AG04449 (cell line): ENCODE results near the gene RUNX2.

Experiments
- CTCF ChIA-PET: fragments of 350-600 bp; formaldehyde crosslinking; extraction: SDS; loops from one replicate; lab custom pipeline; 2021; ENCODE audit warnings: antibody characterized with exemption; lab: Yijun Ruan, JAX
- POLR2A ChIA-PET: fragments of 400-600, 350-600 bp; formaldehyde crosslinking; extraction: SDS; loops from one replicate; lab custom pipeline; 2020; ENCODE audit warnings: antibody characterized with exemption, inconsistent platforms; lab: Yijun Ruan, JAX
- DNase-seq: peaks from one replicate; pipeline ENCODE4 v3.0.0-alpha.2; 2010; ENCODE audit warnings: low read depth, low spot score
- H3K4me3 ChIP-seq: 2 replicates; pipeline ENCODE4 v1.5.1; 2011; ENCODE audit warnings: low read depth, mild to moderate bottlenecking, control low read depth, low read length
- TF ChIP-seq, protein P1 (sequence below): IDR thresholded peaks from one replicate; pipeline ENCODE4 v1.5.1; 2011; ENCODE audit warnings: mild to moderate bottlenecking, moderate library complexity, low read length, control low read depth, inconsistent platforms; ENCODE audit not compliant: insufficient read depth; ENCODE audit errors: missing control alignments

The RUNX2 gene

DNA sequence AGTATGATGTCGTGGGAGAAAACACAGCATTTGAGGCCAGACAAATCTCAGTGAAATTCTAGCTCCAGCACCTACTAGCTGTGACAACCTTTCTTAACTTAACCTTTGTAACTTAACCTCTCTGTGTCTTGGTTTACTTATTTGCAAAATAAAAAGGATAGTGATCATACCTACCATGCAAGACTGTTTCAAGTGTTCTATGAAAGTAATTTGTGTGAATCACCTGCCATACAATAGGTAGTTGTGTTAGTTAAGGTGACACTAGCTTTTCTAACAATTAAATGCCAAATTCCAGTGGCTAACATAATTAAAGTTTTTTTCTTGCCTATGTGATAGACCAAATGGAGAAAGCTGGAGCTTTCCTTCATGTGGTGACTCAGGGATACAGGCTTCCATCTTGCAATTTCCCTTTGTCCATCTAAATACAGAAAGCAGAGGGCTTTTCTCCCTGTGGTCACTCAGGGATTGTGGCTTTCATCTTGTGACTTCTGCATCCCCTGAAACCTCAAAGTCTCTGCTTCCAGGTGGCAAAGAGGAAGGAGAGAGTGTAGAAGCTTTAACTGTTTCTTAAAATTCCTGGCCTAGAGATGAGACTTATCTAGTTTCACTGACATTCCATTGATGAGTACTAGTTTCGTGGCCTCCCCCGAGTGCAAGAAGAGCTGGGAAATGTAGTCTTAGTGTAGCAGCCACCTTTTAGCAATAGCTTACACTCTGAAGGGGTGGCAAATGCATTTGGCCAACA lies 376.1 kb downstream of the RUNX2 start:
- no peak for DNase-seq
- H3K4me3 ChIP-seq: no peak overlapping the region
- TF ChIP-seq, protein P1, sequence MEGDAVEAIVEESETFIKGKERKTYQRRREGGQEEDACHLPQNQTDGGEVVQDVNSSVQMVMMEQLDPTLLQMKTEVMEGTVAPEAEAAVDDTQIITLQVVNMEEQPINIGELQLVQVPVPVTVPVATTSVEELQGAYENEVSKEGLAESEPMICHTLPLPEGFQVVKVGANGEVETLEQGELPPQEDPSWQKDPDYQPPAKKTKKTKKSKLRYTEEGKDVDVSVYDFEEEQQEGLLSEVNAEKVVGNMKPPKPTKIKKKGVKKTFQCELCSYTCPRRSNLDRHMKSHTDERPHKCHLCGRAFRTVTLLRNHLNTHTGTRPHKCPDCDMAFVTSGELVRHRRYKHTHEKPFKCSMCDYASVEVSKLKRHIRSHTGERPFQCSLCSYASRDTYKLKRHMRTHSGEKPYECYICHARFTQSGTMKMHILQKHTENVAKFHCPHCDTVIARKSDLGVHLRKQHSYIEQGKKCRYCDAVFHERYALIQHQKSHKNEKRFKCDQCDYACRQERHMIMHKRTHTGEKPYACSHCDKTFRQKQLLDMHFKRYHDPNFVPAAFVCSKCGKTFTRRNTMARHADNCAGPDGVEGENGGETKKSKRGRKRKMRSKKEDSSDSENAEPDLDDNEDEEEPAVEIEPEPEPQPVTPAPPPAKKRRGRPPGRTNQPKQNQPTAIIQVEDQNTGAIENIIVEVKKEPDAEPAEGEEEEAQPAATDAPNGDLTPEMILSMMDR: no peak
- ChIA-PET POLR2A (interaction anchor here (0.8 kb wide), 1 partner anchor 14 kb away, joined by 3 read pairs; no protein-coding TSS in a partner anchor), CTCF (interaction anchor here (0.9 to 4.0 kb wide), 3 partner anchors 9 to 1051 kb away, joined by 3 to 27 read pairs (median 5); no protein-coding TSS in a partner anchor)

DNA sequence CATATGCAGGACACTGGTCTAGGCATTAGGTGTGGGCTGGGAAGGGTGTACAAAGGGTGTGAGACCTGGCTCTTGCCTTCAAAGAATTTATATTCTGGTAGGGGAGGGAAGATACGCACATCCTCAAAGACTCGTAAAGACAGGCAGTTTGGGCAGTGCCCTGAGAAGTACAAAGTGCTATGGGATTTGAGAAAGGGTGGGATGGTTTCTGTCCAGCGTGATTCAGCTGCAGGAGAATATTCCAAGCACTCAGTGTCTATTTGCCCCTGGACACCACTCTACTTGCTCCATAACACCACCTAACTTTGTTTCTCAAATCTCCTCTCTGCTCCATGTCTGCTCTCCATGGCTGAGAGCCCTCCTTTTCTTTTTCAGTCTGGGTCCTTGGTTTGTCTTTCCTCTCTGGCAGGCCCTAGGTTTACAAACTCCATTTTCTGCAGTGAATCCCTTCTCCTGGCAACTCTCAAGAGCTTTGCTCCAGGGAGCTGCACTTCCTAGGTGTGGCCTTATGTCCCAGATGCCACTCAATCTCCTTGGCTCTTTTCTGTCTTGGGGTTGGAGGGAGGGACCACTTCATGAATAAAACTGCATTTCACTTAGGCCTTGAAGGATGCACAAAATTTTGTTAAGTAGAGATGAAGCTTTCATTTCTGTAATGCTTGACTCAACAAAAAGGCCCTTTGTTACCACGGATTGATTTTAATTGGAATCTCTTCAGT lies 377.2 kb downstream of the RUNX2 start:
- no peak for DNase-seq
- H3K4me3 ChIP-seq: no peak overlapping the region
- ChIA-PET CTCF (interaction anchor here (0.9 to 4.0 kb wide), 2 partner anchors 10 to 1052 kb away, joined by 3 to 27 read pairs; no protein-coding TSS in a partner anchor), POLR2A (interaction anchor here (0.8 kb wide), 1 partner anchor 13 kb away, joined by 3 read pairs; no protein-coding TSS in a partner anchor)
- TF ChIP-seq, protein P1: no peak

DNA sequence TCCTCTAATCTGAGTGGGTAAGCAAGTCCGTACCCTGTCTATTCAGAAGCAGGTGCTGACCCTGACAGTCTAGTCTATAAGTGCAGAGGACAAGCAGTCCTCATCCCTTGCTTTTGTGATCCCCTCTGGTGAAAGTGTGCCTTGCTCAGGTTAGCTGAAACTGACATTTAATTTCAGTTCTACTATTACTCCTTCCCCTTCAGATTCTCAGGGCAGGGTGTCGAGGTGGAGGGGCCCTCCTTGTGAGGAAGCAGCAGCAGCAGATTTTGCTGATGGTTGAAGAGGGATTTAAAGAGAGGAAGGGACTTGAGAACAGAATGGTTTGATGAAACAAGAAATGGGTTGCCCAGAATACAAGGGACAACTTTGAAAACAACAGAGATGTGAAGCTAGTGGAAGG lies 378.2 kb downstream of the RUNX2 start:
- no peak for DNase-seq
- ChIA-PET CTCF (no interaction called here), POLR2A (no interaction called here)
- no peak overlapping the region for H3K4me3 ChIP-seq
- TF ChIP-seq, protein P1: no peak

DNA sequence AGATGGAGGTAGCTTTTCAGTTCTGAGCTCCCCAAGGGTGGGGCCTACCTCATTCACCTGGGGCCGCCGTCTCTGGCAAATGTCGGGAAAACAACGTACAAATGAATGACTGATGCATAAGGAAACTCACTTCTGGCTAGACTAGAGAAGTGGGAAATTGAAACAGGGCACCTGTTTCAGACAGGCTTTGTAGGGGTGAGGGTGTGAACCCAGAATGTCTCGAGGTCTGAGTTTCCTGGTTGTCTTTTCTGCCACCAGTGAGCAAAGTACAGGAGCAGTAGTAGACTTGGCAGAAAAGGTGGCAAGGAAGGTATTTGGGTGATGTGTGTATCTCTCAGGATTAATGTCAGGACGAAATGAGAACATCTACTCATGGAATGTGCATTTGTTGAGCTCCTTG lies 379.0 kb downstream of the RUNX2 start:
- DNase-seq: no peak
- POLR2A ChIA-PET: no interaction called here
- no peak overlapping the region for H3K4me3 ChIP-seq
- CTCF ChIA-PET: no interaction called here
- TF ChIP-seq, protein P1: no peak

DNA sequence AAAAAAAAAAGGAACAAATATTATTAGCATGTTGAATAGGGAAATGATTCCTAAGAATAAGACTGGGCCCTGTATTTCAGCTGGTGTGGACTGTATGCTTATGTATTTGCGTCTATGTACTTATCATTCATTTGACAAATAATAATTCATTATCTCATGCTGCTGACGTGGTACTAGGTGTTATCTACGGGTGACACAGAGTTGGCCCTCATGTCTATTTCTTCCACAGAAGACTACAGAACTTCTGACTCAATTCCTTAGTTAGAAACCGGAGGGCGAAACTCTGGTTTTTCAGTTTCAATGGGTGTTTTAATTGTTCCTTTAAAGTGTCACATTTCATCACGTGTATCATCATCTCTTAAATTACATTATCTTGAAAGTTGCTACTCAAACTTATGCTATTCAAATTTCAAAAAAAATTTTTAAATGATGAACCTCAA lies 381.7 kb downstream of the RUNX2 start:
- ChIA-PET POLR2A (no interaction called here), CTCF (no interaction called here)
- DNase-seq: no peak
- H3K4me3 ChIP-seq: no peak overlapping the region
- TF ChIP-seq, protein P1: no peak

DNA sequence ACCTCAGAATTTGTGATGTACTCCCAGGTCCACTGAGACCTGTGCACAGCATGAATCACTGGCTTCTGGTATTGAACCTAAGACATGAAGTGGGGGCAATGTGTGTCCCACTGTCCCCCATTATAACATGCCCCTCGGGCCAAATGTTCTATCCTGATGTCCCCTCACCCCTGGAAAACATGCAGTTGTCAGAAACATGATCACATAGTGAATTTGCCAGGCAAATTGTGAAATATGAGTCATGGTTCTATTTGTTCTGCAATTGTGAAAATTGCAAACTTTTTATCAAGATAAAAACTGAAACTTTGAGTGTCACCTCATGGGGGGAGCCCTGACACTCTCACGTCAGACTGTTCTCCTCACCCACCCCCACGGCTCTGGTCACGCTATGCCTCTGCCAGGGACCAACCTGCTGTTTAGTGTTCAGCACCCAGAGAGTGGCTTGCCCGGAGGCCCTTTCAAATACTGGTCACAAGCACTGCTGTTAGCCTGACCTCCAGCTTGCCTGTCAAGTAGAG lies 382.2 kb downstream of the RUNX2 start:
- CTCF ChIA-PET: no interaction called here
- DNase-seq: no peak
- TF ChIP-seq, protein P1: no peak
- POLR2A ChIA-PET: no interaction called here
- H3K4me3 ChIP-seq: no peak overlapping the region
